Activated naive CD4-positive, alpha-beta T cell treated with anti-CD3 and anti-CD28 coated beads, Interleukin-2, amount 50 U/mL, for 24 hours (primary cell): ENCODE results near the gene HOXB9.

ENCODE experiments used
- H3K27ac Mint-ChIP-seq: one replicate; pipeline ENCODE4 v1.8.0; 2021; ENCODE audit warnings: mild to moderate bottlenecking, mixed read lengths
- H3K27me3 Mint-ChIP-seq: one replicate; pipeline ENCODE4 v1.8.0; 2021; ENCODE audit warnings: mixed read lengths
- H3K36me3 Mint-ChIP-seq: one replicate; pipeline ENCODE4 v1.8.0; 2021; ENCODE audit warnings: mixed read lengths
- H3K4me1 Mint-ChIP-seq: one replicate; pipeline ENCODE4 v1.8.0; 2021; ENCODE audit warnings: mixed read lengths
- H3K4me3 Mint-ChIP-seq: one replicate; pipeline ENCODE4 v1.8.0; 2021; ENCODE audit warnings: mild to moderate bottlenecking, mixed read lengths
- H3K9me3 Mint-ChIP-seq: one replicate; pipeline ENCODE4 v1.8.0; 2021; ENCODE audit warnings: mixed read lengths

The HOXB9 gene

GRCh38 chr17:48626245-48627117 lies at the start of gene HOXB9:
TSS of gene HOXB9 (minus strand) at chr17:48626358. CDS start at chr17:48626269, 89 bp downstream.
- no peaks in the 10 kb centered on the region for H3K36me3 Mint-ChIP-seq
- H3K27me3 Mint-ChIP-seq: peaks cover 59% of the 10 kb centered on the region
- H3K4me1 Mint-ChIP-seq: peaks cover 22% of the 10 kb centered on the region
- no peaks in the 10 kb centered on the region for H3K9me3 Mint-ChIP-seq
- peak within 1 kb of the TSS; percentile 92 for H3K27ac Mint-ChIP-seq
- H3K4me3 Mint-ChIP-seq: peak within 1 kb of the TSS; percentile 88

- Mint-ChIP-seq H3K4me3 (no peak overlapping the region), H3K9me3 (no peaks in the 10 kb centered on the region), H3K4me1 (peaks cover 5% of the 10 kb centered on the region), H3K36me3 (no peaks in the 10 kb centered on the region), H3K27me3 (peaks cover 16% of the 10 kb centered on the region), H3K27ac (no peak overlapping the region)
Observed at GRCh38 chr17:48672340-48672739, 46.2 kb upstream of the HOXB9 start.

- H3K36me3 Mint-ChIP-seq: no peaks in the 10 kb centered on the region
- H3K9me3 Mint-ChIP-seq: no peaks in the 10 kb centered on the region
- peak overlapping the region; percentile 53 for H3K4me3 Mint-ChIP-seq
- peaks cover 5% of the 10 kb centered on the region for H3K4me1 Mint-ChIP-seq
- no peak overlapping the region for H3K27ac Mint-ChIP-seq
- H3K27me3 Mint-ChIP-seq: peaks cover 16% of the 10 kb centered on the region
Observed at GRCh38 chr17:48671697-48672171, 45.6 kb upstream of the HOXB9 start.

GRCh38 chr17:48663134-48663924 lies 37.2 kb upstream of the HOXB9 start:
- Mint-ChIP-seq H3K36me3 (no peaks in the 10 kb centered on the region), H3K27me3 (peaks cover 5% of the 10 kb centered on the region), H3K4me3 (no peak overlapping the region), H3K9me3 (no peaks in the 10 kb centered on the region), H3K27ac (no peak overlapping the region), H3K4me1 (no peaks in the 10 kb centered on the region)

- H3K27ac Mint-ChIP-seq: no peak overlapping the region
- H3K4me3 Mint-ChIP-seq: no peak overlapping the region
- no peaks in the 10 kb centered on the region for H3K27me3 Mint-ChIP-seq
- no peaks in the 10 kb centered on the region for H3K9me3 Mint-ChIP-seq
- peaks cover 4% of the 10 kb centered on the region for H3K4me1 Mint-ChIP-seq
- H3K36me3 Mint-ChIP-seq: no peaks in the 10 kb centered on the region
Observed at GRCh38 chr17:48655913-48656312, 29.8 kb upstream of the HOXB9 start.

GRCh38 chr17:48649741-48650140 lies 23.6 kb upstream of the HOXB9 start:
- no peak overlapping the region for H3K27ac Mint-ChIP-seq
- H3K4me3 Mint-ChIP-seq: no peak overlapping the region
- no peaks in the 10 kb centered on the region for H3K9me3 Mint-ChIP-seq
- H3K4me1 Mint-ChIP-seq: peaks cover 16% of the 10 kb centered on the region
- peaks cover 28% of the 10 kb centered on the region for H3K27me3 Mint-ChIP-seq
- H3K36me3 Mint-ChIP-seq: no peaks in the 10 kb centered on the region

GRCh38 chr17:48647963-48648245 lies 21.7 kb upstream of the HOXB9 start:
- Mint-ChIP-seq H3K4me3 (peak overlapping the region; percentile 73), H3K27ac (no peak overlapping the region), H3K36me3 (no peaks in the 10 kb centered on the region), H3K27me3 (peaks cover 37% of the 10 kb centered on the region), H3K4me1 (peaks cover 16% of the 10 kb centered on the region), H3K9me3 (no peaks in the 10 kb centered on the region)

- H3K9me3 Mint-ChIP-seq: no peaks in the 10 kb centered on the region
- H3K4me3 Mint-ChIP-seq: peak overlapping the region; percentile 86
- peaks cover 43% of the 10 kb centered on the region for H3K27me3 Mint-ChIP-seq
- H3K36me3 Mint-ChIP-seq: no peaks in the 10 kb centered on the region
- H3K4me1 Mint-ChIP-seq: peaks cover 17% of the 10 kb centered on the region
- H3K27ac Mint-ChIP-seq: no peak overlapping the region
Observed at GRCh38 chr17:48647103-48647962, 21.2 kb upstream of the HOXB9 start.

GRCh38 chr17:48646183-48647102 lies 20.3 kb upstream of the HOXB9 start:
- H3K27ac Mint-ChIP-seq: no peak overlapping the region
- H3K9me3 Mint-ChIP-seq: no peaks in the 10 kb centered on the region
- no peaks in the 10 kb centered on the region for H3K36me3 Mint-ChIP-seq
- peaks cover 21% of the 10 kb centered on the region for H3K4me1 Mint-ChIP-seq
- peak overlapping the region; percentile 86 for H3K4me3 Mint-ChIP-seq
- H3K27me3 Mint-ChIP-seq: peaks cover 49% of the 10 kb centered on the region

- Mint-ChIP-seq H3K4me1 (peaks cover 24% of the 10 kb centered on the region), H3K27me3 (peaks cover 55% of the 10 kb centered on the region), H3K36me3 (peaks cover 1% of the 10 kb centered on the region), H3K27ac (no peak overlapping the region), H3K4me3 (peak overlapping the region; percentile 42), H3K9me3 (no peaks in the 10 kb centered on the region)
Observed at GRCh38 chr17:48645639-48646182, 19.6 kb upstream of the HOXB9 start.

- H3K9me3 Mint-ChIP-seq: no peaks in the 10 kb centered on the region
- no peak overlapping the region for H3K27ac Mint-ChIP-seq
- peaks cover 24% of the 10 kb centered on the region for H3K4me1 Mint-ChIP-seq
- H3K36me3 Mint-ChIP-seq: peaks cover 1% of the 10 kb centered on the region
- H3K4me3 Mint-ChIP-seq: peak overlapping the region; percentile 42
- H3K27me3 Mint-ChIP-seq: peaks cover 59% of the 10 kb centered on the region
Observed at GRCh38 chr17:48644910-48645557, 18.9 kb upstream of the HOXB9 start.

GRCh38 chr17:48644159-48644558 lies 18.0 kb upstream of the HOXB9 start:
- no peaks in the 10 kb centered on the region for H3K9me3 Mint-ChIP-seq
- peaks cover 24% of the 10 kb centered on the region for H3K4me1 Mint-ChIP-seq
- no peak overlapping the region for H3K4me3 Mint-ChIP-seq
- H3K27me3 Mint-ChIP-seq: peaks cover 62% of the 10 kb centered on the region
- H3K36me3 Mint-ChIP-seq: peaks cover 1% of the 10 kb centered on the region
- no peak overlapping the region for H3K27ac Mint-ChIP-seq

GRCh38 chr17:48643697-48644012 lies 17.5 kb upstream of the HOXB9 start:
- Mint-ChIP-seq H3K9me3 (no peaks in the 10 kb centered on the region), H3K4me1 (peaks cover 24% of the 10 kb centered on the region), H3K27me3 (peaks cover 65% of the 10 kb centered on the region), H3K4me3 (no peak overlapping the region), H3K27ac (no peak overlapping the region), H3K36me3 (peaks cover 1% of the 10 kb centered on the region)
